IMR-90 (cell line): Measurements from ENCODE around the gene ZDHHC14. TPM values are rescaled to one million over a fixed set of nuclear protein-coding genes. Genes with fewer than 3 reads are reported as not detected.

Experiments used
- ATAC-seq: fragments of 200-7000 bp; cut with Tn5 transposase; 2 replicates; pipeline ENCODE4 v1.9.1; 2020; ENCODE audit warnings: low read depth, mild to moderate bottlenecking, moderate library complexity
- BruUV-seq: library from RNA; stranded (reverse); fragments of 400-500 nt; replicated peaks from 2 replicates; lab custom pipeline; 2021; lab: Mats Ljungman, UMichigan
- CTCF ChIA-PET: fragments of 300-600 bp; formaldehyde crosslinking; extraction: SDS; loops from one replicate; lab custom pipeline; 2021; ENCODE audit warnings: antibody characterized with exemption; lab: Yijun Ruan, JAX
- POLR2A ChIA-PET: fragments of 300-600 bp; sonication (Branson Sonifier 250); formaldehyde crosslinking; loops from one replicate; lab custom pipeline; 2022; ENCODE audit warnings: antibody characterized with exemption; ENCODE audit not compliant: unreplicated experiment; lab: Charles Lee
- DNase-seq: peaks from one replicate; pipeline ENCODE4 v3.0.0; 2013
- H2AFZ ChIP-seq: replicated peaks from 2 replicates; pipeline ENCODE3; 2013; ENCODE audit warnings: low read length, mild to moderate bottlenecking; ENCODE audit not compliant: poor library complexity
- H2AK5ac ChIP-seq: 2 replicates; pipeline ENCODE4 v1.6.1; 2013; ENCODE audit warnings: low read depth, low read length, inconsistent platforms
- H2AK9ac ChIP-seq: replicated peaks from 2 replicates; pipeline ENCODE3; 2013; ENCODE audit warnings: mild to moderate bottlenecking, low read depth, low read length, moderate library complexity; ENCODE audit not compliant: poor library complexity
- H2BK120ac ChIP-seq: 2 replicates; pipeline ENCODE4 v1.6.1; 2013; ENCODE audit warnings: low read depth, low read length, inconsistent platforms
- H2BK15ac ChIP-seq: 3 replicates; pipeline ENCODE4 v1.6.1; 2013; ENCODE audit warnings: low read depth, low read length, inconsistent platforms
- H2BK20ac ChIP-seq: 2 replicates; pipeline ENCODE4 v1.6.1; 2013; ENCODE audit warnings: low read depth, mild to moderate bottlenecking, inconsistent platforms, low read length, moderate library complexity
- H2BK5ac ChIP-seq: 2 replicates; pipeline ENCODE4 v1.6.1; 2013; ENCODE audit warnings: mild to moderate bottlenecking, low read depth, low read length, inconsistent platforms; ENCODE audit not compliant: poor library complexity, severe bottlenecking
- H3K14ac ChIP-seq: replicated peaks from 2 replicates; pipeline ENCODE4 v1.6.1; 2013; ENCODE audit warnings: low read depth, low read length, inconsistent platforms
- H3K18ac ChIP-seq: 2 replicates; pipeline ENCODE4 v1.6.1; 2013; ENCODE audit warnings: low read depth, low read length, control low read depth
- H3K23ac ChIP-seq: 2 replicates; pipeline ENCODE4 v1.6.1; 2013; ENCODE audit warnings: low read depth, low read length, inconsistent platforms
- H3K27ac ChIP-seq: 2 replicates; pipeline ENCODE4 v1.5.1; 2013; ENCODE audit warnings: mild to moderate bottlenecking, control low read depth, low read length; ENCODE audit not compliant: insufficient read depth
- H3K27me3 ChIP-seq: 2 replicates; pipeline ENCODE4 v1.6.1; 2013; ENCODE audit warnings: low read length; ENCODE audit not compliant: control insufficient read depth, insufficient read depth
- H3K36me3 ChIP-seq: 2 replicates; pipeline ENCODE4 v1.6.1; 2013; ENCODE audit warnings: low read length, mixed read lengths; ENCODE audit not compliant: control insufficient read depth, insufficient read depth
- H3K4ac ChIP-seq: 2 replicates; pipeline ENCODE4 v1.6.1; 2013; ENCODE audit warnings: low read depth, low read length, inconsistent platforms
- H3K4me1 ChIP-seq: 2 replicates; pipeline ENCODE4 v1.6.1; 2013; ENCODE audit warnings: low read length, mixed read lengths; ENCODE audit not compliant: control insufficient read depth, insufficient read depth
- H3K4me2 ChIP-seq: 2 replicates; pipeline ENCODE4 v1.6.1; 2013; ENCODE audit warnings: low read depth, mild to moderate bottlenecking, control low read depth, low read length, moderate library complexity
- H3K4me3 ChIP-seq: 2 replicates; pipeline ENCODE4 v1.5.1; 2013; ENCODE audit warnings: low read depth, mild to moderate bottlenecking, control low read depth, low read length, moderate library complexity; ENCODE audit not compliant: insufficient read depth
- H3K56ac ChIP-seq: 2 replicates; pipeline ENCODE4 v1.6.1; 2013; ENCODE audit warnings: low read length, inconsistent platforms; ENCODE audit not compliant: insufficient read depth; ENCODE audit errors: extremely low read depth
- H3K79me1 ChIP-seq, 2 experiments: 2 replicates each; pipeline ENCODE4 v1.6.1; 2013; ENCODE audit warnings: low read length in 2 of 2, inconsistent platforms in 1 of 2, low read depth in 1 of 2
- H3K9ac ChIP-seq: 2 replicates; pipeline ENCODE4 v1.6.1; 2013; ENCODE audit warnings: low read depth, low read length, control low read depth
- H3K9me1 ChIP-seq: 2 replicates; pipeline ENCODE4 v1.6.1; 2013; ENCODE audit warnings: low read length, inconsistent platforms; ENCODE audit not compliant: insufficient read depth
- H3K9me3 ChIP-seq: 2 replicates; pipeline ENCODE4 v1.6.1; 2013; ENCODE audit warnings: low read length; ENCODE audit not compliant: control insufficient read depth, insufficient read depth
- H4K20me1 ChIP-seq: 2 replicates; pipeline ENCODE4 v1.6.1; 2013; ENCODE audit warnings: low read length, inconsistent platforms; ENCODE audit not compliant: insufficient read depth
- H4K5ac ChIP-seq: 2 replicates; pipeline ENCODE4 v1.6.1; 2013; ENCODE audit warnings: mild to moderate bottlenecking, low read depth, low read length, control low read depth
- H4K8ac ChIP-seq, 2 experiments: 2 replicates each; pipeline ENCODE4 v1.6.1; 2013; ENCODE audit warnings: low read depth in 2 of 2, low read length in 2 of 2, control low read depth in 1 of 2, inconsistent platforms in 1 of 2
- H4K91ac ChIP-seq: 2 replicates; pipeline ENCODE4 v1.6.1; 2013; ENCODE audit warnings: low read depth, low read length, inconsistent platforms; ENCODE audit not compliant: insufficient read depth
- BHLHE40 ChIP-seq: fragments of 150-350 bp; IDR thresholded peaks from 2 replicates; pipeline ENCODE4 v1.6.1; 2016; ENCODE audit warnings: mild to moderate bottlenecking, low read depth, low read length
- CEBPB ChIP-seq: IDR thresholded peaks from 2 replicates; pipeline ENCODE4 v1.6.1; 2012; ENCODE audit warnings: low read depth, low read length, improper control_type of control experiment
- CHD1 ChIP-seq: IDR thresholded peaks from 2 replicates; pipeline ENCODE4 v1.6.1; 2012; ENCODE audit warnings: low read depth, low read length, improper control_type of control experiment
- MAZ ChIP-seq: IDR thresholded peaks from 2 replicates; pipeline ENCODE4 v1.6.1; 2012; ENCODE audit warnings: low read depth, mild to moderate bottlenecking, low read length, improper control_type of control experiment, moderate library complexity, borderline replicate concordance
- NFE2L2 ChIP-seq: fragments of 150-350 bp; IDR thresholded peaks from 2 replicates; pipeline ENCODE4 v1.6.1; 2016; ENCODE audit warnings: low read depth, mild to moderate bottlenecking, low read length
- WGBS, 2 experiments: methylation state at CpG; one replicate each; pipeline versions ENCODE4 v1.1.5 to v1.1.7; 2013; ENCODE audit warnings: missing lambda C conversion rate in 2 of 2; ENCODE audit not compliant: insufficient read length in 1 of 2; ENCODE audit errors: extremely low coverage in 2 of 2; 5-methylcytosine and 5-hydroxymethylcytosine counted together
- dilution Hi-C: fragments of 300-500 bp; cut with HindIII; formaldehyde crosslinking; loops from one replicate; pipeline ENCODE4 v1.14.3; 2018; ENCODE audit warnings: low sequenced_read_pairs; ENCODE audit not compliant: unreplicated experiment
- in situ Hi-C: fragments of 300-500 bp; cut with MboI; formaldehyde crosslinking; loops from 3 replicates; pipeline ENCODE4 v1.14.3; 2019; ENCODE audit warnings: low sequenced_read_pairs, inconsistent platforms, mixed read lengths
- intact Hi-C: fragments of 100-400 bp; cut with micrococcal nuclease; formaldehyde crosslinking; loops from 2 replicates; pipeline ENCODE4 v1.10.0; 2022
- polyA plus RNA-seq, 3 experiments: library from polyadenylated mRNA; depleted of rRNA; stranded (reverse); fragments of >200 nt; gene quantifications; 2 replicates each; pipeline ENCODE4 v1.2.3, GENCODE V29; 2012; ENCODE audit warnings: low replicate concordance in 1 of 3
- total RNA-seq: library from RNA; depleted of rRNA; stranded (reverse); fragments of >200 nt; gene quantifications from 2 replicates; pipeline ENCODE4 v1.2.3, GENCODE V29; 2012
- TF ChIP-seq, protein P1 (sequence below): fragments of 150-350 bp; IDR thresholded peaks from 2 replicates; pipeline ENCODE4 v1.6.1; 2017; ENCODE audit warnings: mild to moderate bottlenecking, antibody characterized with exemption, low read length, low read depth

Gene ZDHHC14
- total and polyA plus RNA-seq, 2 of the 4 experiments (the other 2 are of a cell fraction) = 0.90 to 2.0 TPM

DNA sequence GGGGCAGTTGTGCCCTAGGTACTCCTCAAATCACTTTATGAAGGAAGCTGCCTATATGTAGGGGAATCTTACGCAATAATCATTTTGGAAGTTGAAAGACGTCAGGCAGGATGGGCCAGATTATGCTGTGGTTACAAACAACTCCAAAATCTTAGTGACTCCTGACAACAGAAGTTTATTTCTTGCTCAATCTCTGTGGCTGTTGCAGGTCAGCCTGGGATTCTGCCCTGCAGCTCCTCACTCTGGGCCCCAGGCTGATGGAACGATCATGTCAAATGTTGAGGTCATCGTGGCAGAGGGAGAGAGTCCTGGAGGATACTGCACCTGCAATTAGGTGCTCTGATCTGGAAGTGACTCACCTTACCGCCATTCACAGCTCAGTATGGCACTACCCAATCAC is 88.4 kb downstream of the ZDHHC14 start:
- Histone ChIP-seq H3K79me1 (no peaks in the 10 kb centered on the region), H4K91ac (no peak overlapping the region), H3K56ac (no peak overlapping the region), H3K18ac (no peak overlapping the region), H2AFZ (no peak overlapping the region), H2AK5ac (no peak overlapping the region), H2AK9ac (no peak overlapping the region), H4K8ac (no peak overlapping the region), H3K9ac (no peak overlapping the region), H3K4ac (no peak overlapping the region), H2BK15ac (no peak overlapping the region), H3K23ac (no peak overlapping the region), H2BK20ac (no peak overlapping the region; the same call in 1 of the 2 replicates), H3K9me1 (no peaks in the 10 kb centered on the region; the same call in 1 of the 2 replicates), H4K20me1 (no peaks in the 10 kb centered on the region; the same call in 1 of the 2 replicates), H3K9me3 (no peaks in the 10 kb centered on the region), H3K36me3 (no peaks in the 10 kb centered on the region), H3K27me3 (peaks cover 3% of the 10 kb centered on the region), H2BK5ac (no peak overlapping the region), H2BK120ac (no peak overlapping the region), H4K5ac (no peak overlapping the region), H3K4me1 (no peaks in the 10 kb centered on the region), H3K14ac (no peak overlapping the region), H3K27ac (no peak overlapping the region), H3K4me3 (no peak overlapping the region), H3K4me2 (no peak overlapping the region)
- TF ChIP-seq NFE2L2 (no peak), BHLHE40 (no peak), CHD1 (no peak), CEBPB (peak; percentile 88), MAZ (no peak)
- TF ChIP-seq, protein P1, sequence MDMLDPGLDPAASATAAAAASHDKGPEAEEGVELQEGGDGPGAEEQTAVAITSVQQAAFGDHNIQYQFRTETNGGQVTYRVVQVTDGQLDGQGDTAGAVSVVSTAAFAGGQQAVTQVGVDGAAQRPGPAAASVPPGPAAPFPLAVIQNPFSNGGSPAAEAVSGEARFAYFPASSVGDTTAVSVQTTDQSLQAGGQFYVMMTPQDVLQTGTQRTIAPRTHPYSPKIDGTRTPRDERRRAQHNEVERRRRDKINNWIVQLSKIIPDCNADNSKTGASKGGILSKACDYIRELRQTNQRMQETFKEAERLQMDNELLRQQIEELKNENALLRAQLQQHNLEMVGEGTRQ = no peak
- WGBS, 2 experiments = no CpG with 5 or more reads among the region's 5 CpGs
- intact Hi-C loops (no loop called here), in situ Hi-C loops (no loop called here), dilution Hi-C loops (no loop called here)
- POLR2A ChIA-PET = no interaction called here
- no peak for DNase-seq
- CTCF ChIA-PET = no interaction called here
- BruUV-seq = no TSS peak
- no peak for ATAC-seq
